GM19395 (cell line): ENCODE results near the gene NR0B1.

Source experiments
- ATAC-seq: cut with Tn5 transposase; IDR thresholded peaks from one replicate; pipeline ENCODE4 v1.9.1; 2021; ENCODE audit warnings: mild to moderate bottlenecking, moderate library complexity; ENCODE audit not compliant: unreplicated experiment

The NR0B1 gene

GRCh38 chrX:30309139-30309571 lies at the start of gene NR0B1:
Gene NR0B1 (minus strand): TSS chrX:30309390. CDS start chrX:30309363, 27 bp downstream.
- ATAC-seq, result peak; percentile 30

GRCh38 chrX:30349946-30350345 lies 40.8 kb upstream of the NR0B1 start:
- ATAC-seq, result no peak

GRCh38 chrX:30343206-30343605 lies 34.0 kb upstream of the NR0B1 start:
- no peak for ATAC-seq

- no peak for ATAC-seq
These were observed 31.6 kb upstream of the NR0B1 start for GRCh38 chrX:30340753-30341152.

GRCh38 chrX:30327762-30328161 lies 18.6 kb upstream of the NR0B1 start:
- ATAC-seq, result no peak

- ATAC-seq, result no peak
These were observed 8.1 kb upstream of the NR0B1 start for GRCh38 chrX:30317308-30317707.

- ATAC-seq, result no peak
These were observed 4.1 kb upstream of the NR0B1 start for GRCh38 chrX:30313322-30313721.

- ATAC-seq, result no peak
These were observed 3.7 kb upstream of the NR0B1 start for GRCh38 chrX:30312858-30313257.

GRCh38 chrX:30310429-30311206 lies 1.4 kb upstream of the NR0B1 start:
- ATAC-seq, result no peak

- ATAC-seq, result peak; percentile 51
These were observed 689 bp downstream of the NR0B1 start for GRCh38 chrX:30308263-30309138.

GRCh38 chrX:30307466-30307865 lies 1.7 kb downstream of the NR0B1 start:
- ATAC-seq, result no peak

- no peak for ATAC-seq
These were observed 4.3 kb downstream of the NR0B1 start for GRCh38 chrX:30304866-30305265.

GRCh38 chrX:30302956-30303355 lies 6.2 kb downstream of the NR0B1 start:
- no peak for ATAC-seq

- no peak for ATAC-seq
These were observed 7.2 kb downstream of the NR0B1 start for GRCh38 chrX:30301963-30302362.

- ATAC-seq, result no peak
These were observed 8.0 kb downstream of the NR0B1 start for GRCh38 chrX:30301208-30301607.

GRCh38 chrX:30296408-30297254 lies 12.6 kb downstream of the NR0B1 start:
- ATAC-seq, result no peak

GRCh38 chrX:30283456-30284200 lies 25.6 kb downstream of the NR0B1 start:
- no peak for ATAC-seq

- ATAC-seq, result no peak
These were observed 26.7 kb downstream of the NR0B1 start for GRCh38 chrX:30282527-30282926.

- no peak for ATAC-seq
These were observed 28.8 kb downstream of the NR0B1 start for GRCh38 chrX:30280428-30280827.

- ATAC-seq, result no peak
These were observed 30.8 kb downstream of the NR0B1 start for GRCh38 chrX:30278365-30278764.
